HG03565 (cell line): ENCODE results near the gene TNIP1.
A peak's percentile ranks its signal among the peaks of the same experiment; 100 is the strongest.

Experiments
- ATAC-seq: cut with Tn5 transposase; IDR thresholded peaks from one replicate; pipeline ENCODE4 v1.9.1; 2021; ENCODE audit warnings: mild to moderate bottlenecking, moderate library complexity; ENCODE audit not compliant: unreplicated experiment

TNIP1 gene

GRCh38 chr5:151023651-151024050, 57.2 kb downstream of the TNIP1 start:
- ATAC-seq: no peak

- ATAC-seq: no peak
Observed at GRCh38 chr5:151023047-151023615, 57.7 kb downstream of the TNIP1 start.

GRCh38 chr5:151022511-151023018, 58.3 kb downstream of the TNIP1 start:
- no peak for ATAC-seq

- ATAC-seq: no peak
Observed at GRCh38 chr5:151021746-151022145, 59.1 kb downstream of the TNIP1 start.

- ATAC-seq: peak; percentile 55
Observed at GRCh38 chr5:151020304-151021110, 60.3 kb downstream of the TNIP1 start, which contains the start of gene GPX3. GPX3 (plus strand) TSS chr5:151020591; CDS start chr5:151020655, 64 bp downstream.

GRCh38 chr5:151019331-151019730, 61.5 kb downstream of the TNIP1 start:
- ATAC-seq: no peak

GRCh38 chr5:151018846-151019245, 62.0 kb downstream of the TNIP1 start:
- ATAC-seq: no peak

GRCh38 chr5:151017897-151018296, 62.9 kb downstream of the TNIP1 start:
- no peak for ATAC-seq

- no peak for ATAC-seq
Observed at GRCh38 chr5:151016700-151017099, 64.1 kb downstream of the TNIP1 start.

- ATAC-seq: no peak
Observed at GRCh38 chr5:151015974-151016587, 64.8 kb downstream of the TNIP1 start.

GRCh38 chr5:151014680-151015343, 66.0 kb downstream of the TNIP1 start:
- no peak for ATAC-seq

GRCh38 chr5:151012862-151013261, 68.0 kb downstream of the TNIP1 start:
- no peak for ATAC-seq

- ATAC-seq: no peak
Observed at GRCh38 chr5:151008906-151009305, 71.9 kb downstream of the TNIP1 start.

GRCh38 chr5:151008210-151008491, 72.7 kb downstream of the TNIP1 start:
- no peak for ATAC-seq

- ATAC-seq: no peak
Observed at GRCh38 chr5:151007430-151008209, 73.2 kb downstream of the TNIP1 start.

- ATAC-seq: no peak
Observed at GRCh38 chr5:151006704-151007334, 74.0 kb downstream of the TNIP1 start.

GRCh38 chr5:151005950-151006576, 74.8 kb downstream of the TNIP1 start:
- ATAC-seq: no peak

- ATAC-seq: no peak
Observed at GRCh38 chr5:151005187-151005949, 75.5 kb downstream of the TNIP1 start.

- no peak for ATAC-seq
Observed at GRCh38 chr5:151004499-151004898, 76.3 kb downstream of the TNIP1 start.
